Suprapubic skin (tissue), 4 donors: ENCODE measurements around the gene SPIRE1. TPM values are rescaled to one million over a fixed set of nuclear protein-coding genes. Genes with fewer than 3 reads are reported as not detected.
A peak's percentile ranks its signal among the peaks of the same experiment; 100 is the strongest.

Source experiments
- DNase-seq, 2 donors: peaks; one replicate each; pipeline ENCODE4 v3.0.0-alpha.2; 2019; ENCODE audit warnings: low spot score in 2 of 2
- H3K27ac ChIP-seq: fragments of 200-600 bp; sonication (generic); one replicate; pipeline ENCODE4 v1.5.1; 2019
- H3K27me3 ChIP-seq: fragments of 200-600 bp; sonication (generic); one replicate; pipeline ENCODE4 v1.5.1; 2019
- H3K36me3 ChIP-seq: fragments of 200-600 bp; sonication (generic); one replicate; pipeline ENCODE4 v1.5.1; 2019
- H3K4me1 ChIP-seq: fragments of 200-600 bp; sonication (generic); one replicate; pipeline ENCODE4 v1.5.1; 2019
- H3K4me3 ChIP-seq: fragments of 200-600 bp; sonication (generic); one replicate; pipeline ENCODE4 v1.5.1; 2019; ENCODE audit warnings: mild to moderate bottlenecking
- H3K9me3 ChIP-seq: fragments of 200-600 bp; sonication (generic); one replicate; pipeline ENCODE4 v1.5.1; 2019
- EP300 ChIP-seq: sonication (generic); formaldehyde crosslinking; IDR thresholded peaks from one replicate; pipeline ENCODE4 v1.6.1; 2017; ENCODE audit warnings: antibody characterized with exemption
- POLR2A ChIP-seq, 2 donors: fragments of 450-650 bp; IDR thresholded peaks; one replicate each; pipeline ENCODE4 v1.6.1; 2017; ENCODE audit warnings: antibody characterized with exemption in 2 of 2, mild to moderate bottlenecking in 2 of 2, moderate library complexity in 2 of 2
- POLR2AphosphoS5 ChIP-seq, 3 donors: sonication (generic); formaldehyde crosslinking; IDR thresholded peaks; one replicate each; pipeline ENCODE4 v1.6.1; 2017; ENCODE audit warnings: antibody characterized with exemption in 3 of 3
- WGBS: methylation state at CpG from one replicate; pipeline ENCODE4 v1.1.5; 2018; 5-methylcytosine and 5-hydroxymethylcytosine counted together
- total RNA-seq, 4 donors: library from RNA; depleted of rRNA; stranded (reverse); fragments of >200 nt; gene quantifications; one replicate each; pipeline ENCODE4 v1.1.0, GENCODE V29; 2016
- TF ChIP-seq, protein P1 (sequence below), 2 donors: fragments of 200-600 bp in 1 of 2; fragments of 450-650 bp in 1 of 2; sonication (generic) in 1 of 2; IDR thresholded peaks; one replicate each; pipeline ENCODE4 v1.5.1; 2016 to 2019; ENCODE audit warnings: antibody characterized with exemption in 2 of 2, mild to moderate bottlenecking in 1 of 2, moderate library complexity in 1 of 2

The SPIRE1 gene
- total RNA-seq, 4 donors from 2014 or later = 21.7 to 42.8 (median 25.2) TPM

GRCh38 chr18:12656938-12657683, 796 bp downstream of the SPIRE1 start:
- Histone ChIP-seq H3K4me1 (peaks cover 36% of the 10 kb centered on the region), H3K27ac (peak overlapping the region; percentile 96), H3K9me3 (no peaks in the 10 kb centered on the region), H3K4me3 (peak overlapping the region; percentile 81), H3K36me3 (no peaks in the 10 kb centered on the region), H3K27me3 (no peaks in the 10 kb centered on the region)
- peak in 1 of 2 donors; percentile 67 for DNase-seq
- WGBS = under 1% methylated on average over 26 of the region's 89 CpGs
- no peak for TF ChIP-seq EP300
- no peak for TF ChIP-seq POLR2AphosphoS5 (IDR thresholded peaks at IDR 0.05)
- TF ChIP-seq, protein P1, sequence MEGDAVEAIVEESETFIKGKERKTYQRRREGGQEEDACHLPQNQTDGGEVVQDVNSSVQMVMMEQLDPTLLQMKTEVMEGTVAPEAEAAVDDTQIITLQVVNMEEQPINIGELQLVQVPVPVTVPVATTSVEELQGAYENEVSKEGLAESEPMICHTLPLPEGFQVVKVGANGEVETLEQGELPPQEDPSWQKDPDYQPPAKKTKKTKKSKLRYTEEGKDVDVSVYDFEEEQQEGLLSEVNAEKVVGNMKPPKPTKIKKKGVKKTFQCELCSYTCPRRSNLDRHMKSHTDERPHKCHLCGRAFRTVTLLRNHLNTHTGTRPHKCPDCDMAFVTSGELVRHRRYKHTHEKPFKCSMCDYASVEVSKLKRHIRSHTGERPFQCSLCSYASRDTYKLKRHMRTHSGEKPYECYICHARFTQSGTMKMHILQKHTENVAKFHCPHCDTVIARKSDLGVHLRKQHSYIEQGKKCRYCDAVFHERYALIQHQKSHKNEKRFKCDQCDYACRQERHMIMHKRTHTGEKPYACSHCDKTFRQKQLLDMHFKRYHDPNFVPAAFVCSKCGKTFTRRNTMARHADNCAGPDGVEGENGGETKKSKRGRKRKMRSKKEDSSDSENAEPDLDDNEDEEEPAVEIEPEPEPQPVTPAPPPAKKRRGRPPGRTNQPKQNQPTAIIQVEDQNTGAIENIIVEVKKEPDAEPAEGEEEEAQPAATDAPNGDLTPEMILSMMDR (IDR thresholded peaks at IDR 0.05) = no peak
- TF ChIP-seq POLR2A (IDR thresholded peaks at IDR 0.05) = peak in 1 of 2 donors; percentile 14

GRCh38 chr18:12656605-12656937, 1.3 kb downstream of the SPIRE1 start:
- no peak for DNase-seq
- 19% methylated on average over 3 of the region's 3 CpGs for WGBS
- Histone ChIP-seq H3K4me1 (peaks cover 42% of the 10 kb centered on the region), H3K27me3 (no peaks in the 10 kb centered on the region), H3K9me3 (no peaks in the 10 kb centered on the region), H3K36me3 (no peaks in the 10 kb centered on the region), H3K27ac (peak overlapping the region; percentile 96), H3K4me3 (peak overlapping the region; percentile 81)
- TF ChIP-seq POLR2AphosphoS5 (IDR thresholded peaks at IDR 0.05) = no peak
- TF ChIP-seq EP300 = no peak
- TF ChIP-seq POLR2A (IDR thresholded peaks at IDR 0.05) = no peak
- TF ChIP-seq, protein P1 (IDR thresholded peaks at IDR 0.05) = no peak

GRCh38 chr18:12654971-12655370, 2.9 kb downstream of the SPIRE1 start:
- Histone ChIP-seq H3K4me3 (no peak overlapping the region), H3K36me3 (no peaks in the 10 kb centered on the region), H3K27ac (no peak overlapping the region), H3K27me3 (no peaks in the 10 kb centered on the region), H3K9me3 (no peaks in the 10 kb centered on the region), H3K4me1 (peaks cover 42% of the 10 kb centered on the region)
- WGBS = 91% methylated on average over 1 of the region's 1 CpG
- no peak for TF ChIP-seq POLR2A (IDR thresholded peaks at IDR 0.05)
- no peak for TF ChIP-seq POLR2AphosphoS5 (IDR thresholded peaks at IDR 0.05)
- TF ChIP-seq, protein P1 (IDR thresholded peaks at IDR 0.05) = no peak
- no peak for TF ChIP-seq EP300
- DNase-seq = no peak

GRCh38 chr18:12652861-12653401, 5.0 kb downstream of the SPIRE1 start:
- 29% methylated on average over 3 of the region's 3 CpGs for WGBS
- Histone ChIP-seq H3K36me3 (no peaks in the 10 kb centered on the region), H3K27ac (no peak overlapping the region), H3K4me3 (no peak overlapping the region), H3K4me1 (peaks cover 32% of the 10 kb centered on the region), H3K9me3 (no peaks in the 10 kb centered on the region), H3K27me3 (no peaks in the 10 kb centered on the region)
- no peak for TF ChIP-seq POLR2A (IDR thresholded peaks at IDR 0.05)
- TF ChIP-seq POLR2AphosphoS5 (IDR thresholded peaks at IDR 0.05) = no peak
- TF ChIP-seq, protein P1 (IDR thresholded peaks at IDR 0.05) = no peak
- TF ChIP-seq EP300 = no peak
- DNase-seq = no peak

- 63% methylated on average over 4 of the region's 4 CpGs for WGBS
- no peak overlapping the region for H3K4me3 ChIP-seq
- TF ChIP-seq POLR2AphosphoS5 (IDR thresholded peaks at IDR 0.05) (no peak), EP300 (no peak), POLR2A (IDR thresholded peaks at IDR 0.05) (no peak)
- TF ChIP-seq, protein P1 (IDR thresholded peaks at IDR 0.05) = no peak
- peak overlapping the region; percentile 20 for H3K27ac ChIP-seq
- DNase-seq = no peak
- H3K9me3 ChIP-seq = no peaks in the 10 kb centered on the region
- no peaks in the 10 kb centered on the region for H3K27me3 ChIP-seq
- no peaks in the 10 kb centered on the region for H3K36me3 ChIP-seq
- H3K4me1 ChIP-seq = peaks cover 28% of the 10 kb centered on the region
These were observed 6.3 kb downstream of the SPIRE1 start for GRCh38 chr18:12651651-12652050.
